NCI-H2107 (cell line): ENCODE data around the gene SMARCD1.
"Not testable (repeated sequence)": the region's sequence is repeated elsewhere in the genome, so short reads cannot be mapped to it uniquely, and the experiment has no call there.

Experiments used
- DNase-seq: peaks from one replicate; lab custom pipeline; 2025; lab: John Stamatoyannopoulos, UW

The SMARCD1 gene

DNA sequence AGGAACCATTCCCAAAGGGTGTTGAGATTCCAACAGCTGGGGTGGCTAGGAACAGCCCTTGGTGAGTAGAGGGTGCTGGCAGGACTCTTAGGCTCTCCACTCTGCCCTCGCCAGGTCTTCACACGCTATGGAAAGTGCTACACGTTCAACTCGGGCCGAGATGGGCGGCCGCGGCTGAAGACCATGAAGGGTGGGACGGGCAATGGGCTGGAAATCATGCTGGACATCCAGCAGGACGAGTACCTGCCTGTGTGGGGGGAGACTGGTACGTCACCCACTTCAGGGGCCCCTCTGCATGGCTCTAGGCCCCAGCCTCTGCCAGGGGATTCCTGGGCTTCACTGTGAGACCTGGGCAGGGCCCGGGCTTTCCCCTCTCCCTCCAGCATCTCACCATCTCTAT is 8.0 kb upstream of the SMARCD1 start:
- DNase-seq: no peak

- no peak for DNase-seq
Observed at GRCh38 chr12:50078281-50078680, 6.9 kb upstream of the SMARCD1 start.

DNA sequence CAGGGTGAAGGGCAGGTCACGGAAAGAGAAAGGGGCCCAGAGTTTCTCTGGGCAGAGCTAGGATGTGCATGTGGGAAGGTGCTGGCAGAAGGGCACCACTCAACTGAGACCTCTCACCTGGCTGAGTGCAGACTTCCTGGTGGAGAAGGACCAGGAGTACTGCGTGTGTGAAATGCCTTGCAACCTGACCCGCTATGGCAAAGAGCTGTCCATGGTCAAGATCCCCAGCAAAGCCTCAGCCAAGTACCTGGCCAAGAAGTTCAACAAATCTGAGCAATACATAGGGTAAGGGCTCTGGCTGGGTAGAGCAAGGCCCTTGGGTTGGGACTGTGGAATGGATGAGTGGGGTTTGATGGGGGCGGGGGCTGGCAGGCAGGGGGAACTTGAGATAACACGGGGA is 5.4 kb upstream of the SMARCD1 start:
- DNase-seq: no peak

DNA sequence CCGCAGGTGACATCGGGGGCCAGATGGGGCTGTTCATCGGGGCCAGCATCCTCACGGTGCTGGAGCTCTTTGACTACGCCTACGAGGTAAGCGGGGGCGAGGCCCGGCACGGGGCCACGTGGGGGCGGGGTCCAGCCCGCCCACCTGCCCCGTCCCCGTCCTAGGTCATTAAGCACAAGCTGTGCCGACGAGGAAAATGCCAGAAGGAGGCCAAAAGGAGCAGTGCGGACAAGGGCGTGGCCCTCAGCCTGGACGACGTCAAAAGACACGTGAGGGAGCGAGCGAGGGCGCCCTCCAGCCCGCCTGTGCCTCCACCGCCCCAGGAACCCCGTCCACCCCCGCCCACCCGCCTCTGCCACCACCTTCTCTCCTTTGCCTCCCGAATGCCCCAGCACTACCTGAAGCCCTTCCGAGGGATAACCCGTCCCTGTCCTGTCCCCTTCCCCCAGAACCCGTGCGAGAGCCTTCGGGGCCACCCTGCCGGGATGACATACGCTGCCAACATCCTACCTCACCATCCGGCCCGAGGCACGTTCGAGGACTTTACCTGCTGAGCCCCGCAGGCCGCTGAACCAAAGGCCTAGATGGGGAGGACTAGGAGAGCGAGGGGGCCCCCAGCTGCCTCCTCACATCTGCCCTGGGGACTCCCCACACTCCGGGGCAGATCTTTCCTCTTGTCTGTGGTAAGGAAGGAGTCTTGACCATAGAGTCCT is 3.9 kb upstream of the SMARCD1 start:
- no peak for DNase-seq

GRCh38 chr12:50082644-50083043 is 2.5 kb upstream of the SMARCD1 start:
- DNase-seq: no peak

GRCh38 chr12:50083301-50083700 is 1.8 kb upstream of the SMARCD1 start:
- no peak for DNase-seq

- DNase-seq: not testable (repeated sequence)
Observed at GRCh38 chr12:50084409-50084774, 750 bp upstream of the SMARCD1 start.

- DNase-seq: no peak
Observed at GRCh38 chr12:50085615-50086072, 502 bp downstream of the SMARCD1 start.

DNA sequence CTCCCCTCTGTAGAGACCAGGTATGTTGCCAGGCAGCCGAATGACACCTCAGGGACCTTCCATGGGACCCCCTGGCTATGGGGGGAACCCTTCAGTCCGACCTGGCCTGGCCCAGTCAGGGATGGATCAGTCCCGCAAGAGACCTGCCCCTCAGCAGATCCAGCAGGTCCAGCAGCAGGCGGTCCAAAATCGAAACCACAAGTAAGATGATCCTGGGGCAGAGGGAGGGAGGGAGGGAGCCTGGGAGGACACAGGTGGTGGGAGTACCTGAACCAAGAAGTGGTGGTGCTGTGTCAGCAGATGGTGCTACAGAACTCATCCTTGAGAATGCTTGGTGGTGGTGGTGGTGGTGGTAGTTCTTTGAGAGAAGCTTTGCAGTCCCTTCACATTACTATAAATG is 1.0 kb downstream of the SMARCD1 start:
- DNase-seq: peak; percentile 54

DNA sequence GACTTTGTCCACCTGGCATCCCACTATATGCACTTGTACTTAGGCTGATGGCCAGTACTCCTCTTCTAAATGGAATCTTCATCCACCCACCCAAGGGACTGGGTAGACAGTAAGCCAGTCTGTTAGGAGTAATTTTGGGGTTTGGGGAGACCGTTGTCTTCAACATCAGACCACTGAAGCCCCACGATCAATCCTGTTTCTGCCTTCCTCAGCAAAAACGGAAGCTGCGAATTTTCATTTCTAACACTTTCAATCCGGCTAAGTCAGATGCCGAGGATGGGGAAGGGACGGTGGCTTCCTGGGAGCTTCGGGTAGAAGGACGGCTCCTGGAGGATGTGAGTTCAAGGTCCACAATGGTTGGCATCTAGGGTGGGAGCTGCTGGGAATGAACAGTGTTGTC is 2.0 kb downstream of the SMARCD1 start:
- no peak for DNase-seq

GRCh38 chr12:50087995-50088394 is 2.9 kb downstream of the SMARCD1 start:
- DNase-seq: no peak

DNA sequence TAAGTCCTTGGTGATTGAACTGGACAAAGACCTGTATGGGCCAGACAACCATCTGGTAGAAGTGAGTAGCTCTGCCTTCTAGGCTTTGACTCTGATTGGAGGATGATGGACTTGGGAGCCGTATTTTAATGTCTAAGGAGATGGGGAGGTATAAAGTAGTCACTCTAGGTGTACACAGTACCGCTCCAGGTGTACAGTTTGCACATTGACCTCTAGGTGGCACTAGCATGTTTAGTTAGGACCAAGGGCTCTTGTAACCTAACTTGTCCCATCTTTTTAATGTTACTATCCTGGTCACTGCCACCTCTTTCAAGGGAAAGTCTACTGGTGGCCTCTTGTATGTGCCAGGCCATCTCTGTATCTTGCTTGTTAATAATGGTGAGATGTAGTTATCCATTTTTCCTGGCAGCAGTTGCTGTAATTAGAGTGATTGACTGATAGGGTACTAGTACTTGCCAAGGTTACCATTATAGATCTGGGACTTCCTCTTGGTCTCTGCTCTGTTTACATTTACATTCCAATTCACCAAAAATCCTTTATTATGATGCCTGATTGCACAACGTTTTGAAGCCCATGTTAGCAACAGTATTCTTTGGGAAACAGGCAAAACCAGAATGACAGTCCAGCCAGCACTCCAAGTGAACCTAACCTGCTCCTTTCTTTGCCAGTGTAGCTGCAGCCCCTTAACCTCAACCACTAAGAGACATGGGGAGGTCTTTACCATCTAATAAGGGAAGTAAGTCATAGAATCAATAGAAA is 3.6 kb downstream of the SMARCD1 start:
- DNase-seq: peak; percentile 39

- DNase-seq: no peak
Observed at GRCh38 chr12:50089730-50090129, 4.6 kb downstream of the SMARCD1 start.

GRCh38 chr12:50090391-50090790 is 5.2 kb downstream of the SMARCD1 start:
- DNase-seq: no peak

GRCh38 chr12:50097952-50098351 is 12.8 kb downstream of the SMARCD1 start:
- no peak for DNase-seq

GRCh38 chr12:50099302-50100008 is 14.3 kb downstream of the SMARCD1 start:
- DNase-seq: no peak

- no peak for DNase-seq
Observed at GRCh38 chr12:50100561-50100960, 15.4 kb downstream of the SMARCD1 start.

GRCh38 chr12:50101663-50102062 is 16.5 kb downstream of the SMARCD1 start:
- no peak for DNase-seq

- DNase-seq: no peak
Observed at GRCh38 chr12:50102131-50102531, 17.0 kb downstream of the SMARCD1 start.

GRCh38 chr12:50102646-50103309 is 17.6 kb downstream of the SMARCD1 start:
- no peak for DNase-seq

- no peak for DNase-seq
Observed at GRCh38 chr12:50103351-50103750, 18.2 kb downstream of the SMARCD1 start.

- DNase-seq: peak; percentile 80
Observed at GRCh38 chr12:50103767-50104321, 18.7 kb downstream of the SMARCD1 start, which contains the start of gene GPD1. TSS of gene GPD1 (plus strand) at chr12:50104008. CDS start at chr12:50104051, 43 bp downstream.
